HepG2 (cell line): ENCODE measurements around the gene ALDOA. TPM values are rescaled to one million over a fixed set of nuclear protein-coding genes. Genes with fewer than 3 reads are reported as not detected.

Source experiments
- HIVEP1 ChIP-seq: sonication (generic); formaldehyde crosslinking; IDR thresholded peaks from 2 replicates; pipeline ENCODE4 v1.4.0; 2020; ENCODE audit warnings: mild to moderate bottlenecking, missing genetic modification reagents
- HNRNPK ChIP-seq: fragments of 200-400 bp; formaldehyde crosslinking; IDR thresholded peaks from 2 replicates; pipeline ENCODE4 v1.6.1; 2018; ENCODE audit warnings: low read length, low read depth, moderate library complexity, mild to moderate bottlenecking; ENCODE audit not compliant: poor library complexity, severe bottlenecking
- HNRNPL ChIP-seq: fragments of 200-400 bp; formaldehyde crosslinking; IDR thresholded peaks from 2 replicates; pipeline ENCODE4 v1.6.1; 2017; ENCODE audit warnings: mild to moderate bottlenecking, low read depth, low read length
- LCORL ChIP-seq, 2 experiments: fragments of 450-650 bp in 1 of 2; sonication (generic) in 1 of 2; formaldehyde crosslinking in 1 of 2; IDR thresholded peaks; 2 replicates each; pipeline versions ENCODE4 v1.5.0 to v1.6.1; 2017 to 2020; ENCODE audit warnings: antibody characterized with exemption in 1 of 2, missing genetic modification reagents in 1 of 2
- MYC ChIP-seq: sonication (generic); formaldehyde crosslinking; IDR thresholded peaks from 2 replicates; pipeline ENCODE4 v1.9.0; 2021; ENCODE audit warnings: missing genetic modification reagents, borderline replicate concordance
- NFKBIZ ChIP-seq: IDR thresholded peaks from 2 replicates; pipeline ENCODE4 v1.6.1; 2018; ENCODE audit warnings: missing genetic modification reagents, missing compliant biosample characterization
- RBM39 ChIP-seq: fragments of 200-400 bp; formaldehyde crosslinking; IDR thresholded peaks from one replicate; pipeline ENCODE4 v1.6.1; 2018; ENCODE audit warnings: antibody characterized with exemption, mild to moderate bottlenecking, low read depth, low read length; ENCODE audit not compliant: poor library complexity, severe bottlenecking
- SIX1 ChIP-seq: sonication (generic); formaldehyde crosslinking; IDR thresholded peaks from 2 replicates; pipeline ENCODE4 v1.4.0; 2020; ENCODE audit warnings: missing genetic modification reagents, borderline replicate concordance
- SNAI1 ChIP-seq: sonication (generic); formaldehyde crosslinking; IDR thresholded peaks from 2 replicates; pipeline ENCODE4 v1.5.0; 2020; ENCODE audit warnings: mild to moderate bottlenecking, missing genetic modification reagents, borderline replicate concordance
- ZBTB21 ChIP-seq: sonication (generic); formaldehyde crosslinking; IDR thresholded peaks from 2 replicates; pipeline ENCODE4 v1.4.0; 2020; ENCODE audit warnings: missing genetic modification reagents
- ZNF17 ChIP-seq: sonication (generic); formaldehyde crosslinking; IDR thresholded peaks from 2 replicates; pipeline ENCODE4 v1.5.0; 2020; ENCODE audit warnings: mild to moderate bottlenecking, missing genetic modification reagents
- ZNF232 ChIP-seq: sonication (generic); formaldehyde crosslinking; IDR thresholded peaks from 2 replicates; pipeline ENCODE4 v1.4.0; 2020; ENCODE audit warnings: missing genetic modification reagents, borderline replicate concordance
- ZNF44 ChIP-seq: sonication (generic); formaldehyde crosslinking; IDR thresholded peaks from 2 replicates; pipeline ENCODE4 v1.5.1; 2020; ENCODE audit warnings: mild to moderate bottlenecking, missing genetic modification reagents
- ZNF557 ChIP-seq: sonication (generic); formaldehyde crosslinking; IDR thresholded peaks from 2 replicates; pipeline ENCODE4 v1.4.0; 2020; ENCODE audit warnings: missing genetic modification reagents
- ZNF629 ChIP-seq: sonication (generic); formaldehyde crosslinking; conservative IDR thresholded peaks from 2 replicates; pipeline ENCODE4 v1.5.0; 2020; ENCODE audit warnings: missing genetic modification reagents
- ZNF709 ChIP-seq: sonication (generic); formaldehyde crosslinking; IDR thresholded peaks from 2 replicates; pipeline ENCODE4 v1.5.0; 2020; ENCODE audit warnings: mild to moderate bottlenecking, missing genetic modification reagents
- ZNF747 ChIP-seq: sonication (generic); formaldehyde crosslinking; IDR thresholded peaks from 2 replicates; pipeline ENCODE4 v1.8.1; 2023; ENCODE audit warnings: missing genetic modification reagents, mild to moderate bottlenecking, borderline replicate concordance
- ZSCAN20 ChIP-seq: sonication (generic); formaldehyde crosslinking; IDR thresholded peaks from 2 replicates; pipeline ENCODE4 v1.4.0; 2020; ENCODE audit warnings: missing genetic modification reagents, mild to moderate bottlenecking, borderline replicate concordance
- polyA plus RNA-seq, 8 experiments: library from polyadenylated mRNA; depleted of rRNA in 3 of 8; stranded (reverse) in 7 of 8; unstranded in 1 of 8; fragments of >200 nt; fragmentation: Illumina TruSeq in 4 of 8; extraction: Trizol in 4 of 8; gene quantifications; 2 replicates each; pipeline versions ENCODE4 v1.2.1 to v1.2.3, GENCODE V29; 2011 to 2016; ENCODE audit warnings: low read depth in 4 of 8, missing spikeins in 1 of 8, mixed read lengths in 1 of 8; ENCODE audit not compliant: insufficient read depth in 1 of 8
- total RNA-seq, 5 experiments: library from RNA; depleted of rRNA; stranded (reverse); fragments of >200 nt; fragmentation: Illumina TruSeq; extraction: Trizol; gene quantifications; 2 replicates each; pipeline ENCODE4 v1.2.3, GENCODE V29; 2016; ENCODE audit warnings: low read depth in 1 of 5
- TF ChIP-seq, protein P1 (sequence below): sonication (generic); formaldehyde crosslinking; IDR thresholded peaks from 2 replicates; pipeline ENCODE4 v1.4.0; 2020; ENCODE audit warnings: missing genetic modification reagents
- TF ChIP-seq, protein P2 (sequence below): sonication (generic); formaldehyde crosslinking; IDR thresholded peaks from 2 replicates; pipeline ENCODE4 v1.5.0; 2020; ENCODE audit warnings: mild to moderate bottlenecking, low read depth, missing genetic modification reagents, borderline replicate concordance
- TF ChIP-seq, protein P3 (sequence below): sonication (generic); formaldehyde crosslinking; IDR thresholded peaks from 2 replicates; pipeline ENCODE4 v1.5.0; 2020; ENCODE audit warnings: missing genetic modification reagents

ALDOA gene
- total and polyA plus RNA-seq, 2 of the 13 experiments (the other 11 are each of a cell fraction or from before 2014, with no cell fraction given): 925 to 1,884 TPM

DNA sequence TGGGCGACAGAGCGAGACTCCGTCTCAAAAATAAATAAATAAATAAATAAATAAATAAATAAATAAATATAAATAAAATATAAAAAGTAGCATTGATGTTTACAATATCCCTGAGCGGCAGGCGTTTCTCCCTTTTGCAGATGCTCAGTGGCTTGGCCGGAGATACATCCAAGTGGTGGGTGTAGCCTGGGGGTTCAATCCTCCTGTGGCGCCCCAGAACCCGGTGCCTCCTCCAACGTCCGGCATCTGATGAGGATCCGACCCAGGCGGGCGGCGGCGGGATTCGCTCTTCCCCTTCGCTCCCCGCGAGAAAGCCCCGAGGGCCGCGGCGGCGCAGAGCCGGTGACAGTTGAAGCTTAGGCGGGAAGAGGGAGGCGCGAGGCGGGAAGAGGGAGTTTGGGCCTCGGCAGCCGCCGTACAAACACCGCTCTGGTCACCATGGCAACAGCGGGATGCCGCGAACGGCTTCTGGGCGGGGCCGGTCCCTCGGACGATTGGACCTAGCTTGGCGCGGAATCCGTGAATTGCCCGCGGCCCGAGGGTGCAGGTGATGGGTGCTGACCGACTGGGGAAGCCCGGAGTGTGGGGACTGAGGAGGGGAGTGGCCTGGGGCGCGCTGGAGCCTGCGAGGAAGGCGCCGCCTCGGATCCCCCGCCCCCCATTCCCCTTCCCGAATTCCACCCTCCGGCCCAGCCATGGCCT lies 12.7 kb upstream of the ALDOA start (continued):
- TF ChIP-seq SIX1 (CRISPR knock-in tag) (peak; percentile 33; the same call in 1 of the 2 replicates), HNRNPK (peak; percentile 97), ZNF17 (CRISPR knock-in tag) (no peak), RBM39 (no peak), ZNF232 (peak; percentile 88), MYC (CRISPR knock-in tag) (peak; percentile 77; the same call in 1 of the 2 replicates), ZBTB21 (peak; percentile 51; the same call in 1 of the 2 replicates), ZNF747 (CRISPR knock-in tag) (peak; percentile 99), NFKBIZ (CRISPR knock-in tag) (no peak), HIVEP1 (peak; percentile 65; the same call in 1 of the 2 replicates), HNRNPL (no peak), ZSCAN20 (peak; percentile 82; the same call in 1 of the 2 replicates), ZNF557 (CRISPR knock-in tag) (peak; percentile 93; the same call in 1 of the 2 replicates), ZNF629 (CRISPR knock-in tag) (0 out of 2 replicates have a peak, but pooled peaks have one; percentile 40), ZNF44 (CRISPR knock-in tag) (peak; percentile 93), SNAI1 (CRISPR knock-in tag) (peak; percentile 52), LCORL (IDR thresholded peaks at IDR 0.05) (no peak), LCORL (CRISPR knock-in tag; IDR thresholded peaks at IDR 0.05) (peak; percentile 66; the same call in 1 of the 2 replicates), ZNF709 (peak; percentile 78)
- TF ChIP-seq, protein P1, sequence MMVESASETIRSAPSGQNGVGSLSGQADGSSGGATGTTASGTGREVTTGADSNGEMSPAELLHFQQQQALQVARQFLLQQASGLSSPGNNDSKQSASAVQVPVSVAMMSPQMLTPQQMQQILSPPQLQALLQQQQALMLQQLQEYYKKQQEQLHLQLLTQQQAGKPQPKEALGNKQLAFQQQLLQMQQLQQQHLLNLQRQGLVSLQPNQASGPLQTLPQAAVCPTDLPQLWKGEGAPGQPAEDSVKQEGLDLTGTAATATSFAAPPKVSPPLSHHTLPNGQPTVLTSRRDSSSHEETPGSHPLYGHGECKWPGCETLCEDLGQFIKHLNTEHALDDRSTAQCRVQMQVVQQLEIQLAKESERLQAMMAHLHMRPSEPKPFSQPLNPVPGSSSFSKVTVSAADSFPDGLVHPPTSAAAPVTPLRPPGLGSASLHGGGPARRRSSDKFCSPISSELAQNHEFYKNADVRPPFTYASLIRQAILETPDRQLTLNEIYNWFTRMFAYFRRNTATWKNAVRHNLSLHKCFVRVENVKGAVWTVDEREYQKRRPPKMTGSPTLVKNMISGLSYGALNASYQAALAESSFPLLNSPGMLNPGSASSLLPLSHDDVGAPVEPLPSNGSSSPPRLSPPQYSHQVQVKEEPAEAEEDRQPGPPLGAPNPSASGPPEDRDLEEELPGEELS (CRISPR knock-in tag): peak; percentile 78
- TF ChIP-seq, protein P2, sequence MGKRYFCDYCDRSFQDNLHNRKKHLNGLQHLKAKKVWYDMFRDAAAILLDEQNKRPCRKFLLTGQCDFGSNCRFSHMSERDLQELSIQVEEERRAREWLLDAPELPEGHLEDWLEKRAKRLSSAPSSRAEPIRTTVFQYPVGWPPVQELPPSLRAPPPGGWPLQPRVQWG (CRISPR knock-in tag): no peak
- TF ChIP-seq, protein P3, sequence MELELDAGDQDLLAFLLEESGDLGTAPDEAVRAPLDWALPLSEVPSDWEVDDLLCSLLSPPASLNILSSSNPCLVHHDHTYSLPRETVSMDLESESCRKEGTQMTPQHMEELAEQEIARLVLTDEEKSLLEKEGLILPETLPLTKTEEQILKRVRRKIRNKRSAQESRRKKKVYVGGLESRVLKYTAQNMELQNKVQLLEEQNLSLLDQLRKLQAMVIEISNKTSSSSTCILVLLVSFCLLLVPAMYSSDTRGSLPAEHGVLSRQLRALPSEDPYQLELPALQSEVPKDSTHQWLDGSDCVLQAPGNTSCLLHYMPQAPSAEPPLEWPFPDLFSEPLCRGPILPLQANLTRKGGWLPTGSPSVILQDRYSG (CRISPR knock-in tag): no peak
